Mucosa of rectum (tissue), 2 donors: ENCODE measurements around the gene ROR2.

Source experiments
- H3K27ac ChIP-seq, 2 donors: one replicate each; pipeline ENCODE4 v1.7.0; 2013; ENCODE audit warnings: inconsistent platforms in 2 of 2, low read depth in 2 of 2, low read length in 2 of 2
- H3K27me3 ChIP-seq, 2 donors: one replicate each; pipeline ENCODE4 v1.7.0; 2013; ENCODE audit warnings: low read length in 2 of 2; ENCODE audit not compliant: control insufficient read depth in 2 of 2, insufficient read depth in 2 of 2
- H3K36me3 ChIP-seq, 2 donors: one replicate each; pipeline ENCODE4 v1.7.0; 2013; ENCODE audit warnings: low read length in 2 of 2; ENCODE audit not compliant: control insufficient read depth in 2 of 2, insufficient read depth in 2 of 2
- H3K4me1 ChIP-seq, 2 donors: one replicate each; pipeline ENCODE4 v1.7.0; 2013; ENCODE audit warnings: low read length in 2 of 2, mild to moderate bottlenecking in 1 of 2; ENCODE audit not compliant: control insufficient read depth in 2 of 2, insufficient read depth in 2 of 2
- H3K4me3 ChIP-seq, 2 donors: one replicate each; pipeline ENCODE4 v1.7.0; 2013; ENCODE audit warnings: low read length in 2 of 2
- H3K9ac ChIP-seq, 2 donors: one replicate each; pipeline ENCODE4 v1.7.0; 2013; ENCODE audit warnings: low read length in 2 of 2, low read depth in 1 of 2, mild to moderate bottlenecking in 1 of 2
- H3K9me3 ChIP-seq, 2 donors: one replicate each; pipeline ENCODE4 v1.7.0; 2013; ENCODE audit warnings: low read length in 2 of 2; ENCODE audit not compliant: control insufficient read depth in 2 of 2
- donor health status: healthy.
- donor health status: Normal muscosa, but diverticular disease.

ROR2 gene

GRCh38 chr9:91884153-91884552, 65.9 kb downstream of the ROR2 start:
- H3K36me3 ChIP-seq, result no peaks in the 10 kb centered on the region
- peaks cover 0 to 6% of the 10 kb centered on the region in 2 donors for H3K4me1 ChIP-seq
- no peaks in the 10 kb centered on the region for H3K27me3 ChIP-seq
- no peaks in the 10 kb centered on the region for H3K9me3 ChIP-seq
- no peak overlapping the region for H3K9ac ChIP-seq
- H3K4me3 ChIP-seq, result no peak overlapping the region
- H3K27ac ChIP-seq, result no peak overlapping the region

DNA sequence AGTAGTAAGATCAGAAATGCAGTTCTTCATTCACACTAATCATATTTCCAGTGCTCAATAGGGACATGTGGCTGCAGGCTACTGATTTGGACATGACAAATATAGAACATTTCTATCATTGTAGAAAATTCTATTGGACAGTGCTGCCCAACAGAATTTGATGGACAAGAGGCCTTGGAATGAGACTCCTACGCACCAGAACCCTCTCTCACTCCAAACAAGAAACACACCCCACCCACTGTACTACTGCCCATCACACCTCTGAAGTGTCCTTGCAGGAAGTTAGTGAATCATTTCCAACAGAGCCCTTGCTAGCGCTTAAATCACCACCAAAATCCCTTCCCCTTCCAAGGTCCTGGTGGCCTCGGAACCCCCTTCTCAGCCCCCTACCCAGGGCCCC, 66.5 kb downstream of the ROR2 start:
- no peak overlapping the region for H3K4me3 ChIP-seq
- no peaks in the 10 kb centered on the region for H3K27me3 ChIP-seq
- H3K9me3 ChIP-seq, result no peaks in the 10 kb centered on the region
- H3K9ac ChIP-seq, result no peak overlapping the region
- peaks cover 0 to 3% of the 10 kb centered on the region in 2 donors for H3K4me1 ChIP-seq
- no peak overlapping the region for H3K27ac ChIP-seq
- H3K36me3 ChIP-seq, result no peaks in the 10 kb centered on the region

- H3K27ac ChIP-seq, result no peak overlapping the region
Observed at GRCh38 chr9:91882627-91883026, 67.4 kb downstream of the ROR2 start.

DNA sequence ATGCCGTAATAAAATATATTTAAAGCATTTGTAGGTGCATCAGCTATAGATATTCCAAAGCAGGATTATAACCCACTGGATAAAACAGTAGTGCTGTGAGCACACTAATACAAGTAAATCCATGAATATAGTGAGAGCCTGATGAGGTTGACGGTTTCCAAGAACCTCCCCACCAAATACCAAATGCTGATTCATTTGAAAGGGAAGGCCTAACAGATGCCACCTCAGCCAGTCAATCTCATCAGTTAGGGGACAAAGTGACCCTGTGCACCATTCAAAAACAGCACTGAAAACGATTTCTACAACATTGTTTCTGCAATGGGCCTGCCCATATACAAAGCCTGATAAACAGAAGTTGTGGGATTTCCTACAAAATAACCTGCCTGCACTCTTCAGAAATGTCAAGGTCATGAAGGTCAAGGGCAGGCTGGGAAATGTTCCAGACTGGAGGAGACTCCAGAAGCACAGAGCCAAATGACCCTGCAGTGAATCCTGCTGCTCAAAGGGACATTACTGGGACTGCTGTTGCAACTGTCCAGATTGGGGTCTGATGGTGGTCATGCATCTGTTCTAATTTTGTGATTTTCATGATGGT, 69.6 kb downstream of the ROR2 start:
- H3K27me3 ChIP-seq, result no peaks in the 10 kb centered on the region
- H3K9ac ChIP-seq, result no peak overlapping the region
- H3K36me3 ChIP-seq, result no peaks in the 10 kb centered on the region
- no peaks in the 10 kb centered on the region for H3K9me3 ChIP-seq
- H3K4me3 ChIP-seq, result no peak overlapping the region
- no peak overlapping the region for H3K27ac ChIP-seq
- H3K4me1 ChIP-seq, result no peaks in the 10 kb centered on the region

More at GRCh38 chr9:91882627-91883026, 67.4 kb downstream of the ROR2 start:
- no peak overlapping the region for H3K9ac ChIP-seq
- no peaks in the 10 kb centered on the region for H3K36me3 ChIP-seq
- no peaks in the 10 kb centered on the region for H3K9me3 ChIP-seq
- no peaks in the 10 kb centered on the region for H3K4me1 ChIP-seq
- no peaks in the 10 kb centered on the region for H3K27me3 ChIP-seq
- H3K4me3 ChIP-seq, result no peak overlapping the region

GRCh38 chr9:91879231-91879630, 70.8 kb downstream of the ROR2 start:
- Histone ChIP-seq H3K27ac (no peak overlapping the region), H3K9ac (no peak overlapping the region), H3K36me3 (no peaks in the 10 kb centered on the region), H3K4me1 (no peaks in the 10 kb centered on the region), H3K4me3 (no peak overlapping the region), H3K9me3 (no peaks in the 10 kb centered on the region), H3K27me3 (no peaks in the 10 kb centered on the region)

- no peaks in the 10 kb centered on the region for H3K4me1 ChIP-seq
- H3K4me3 ChIP-seq, result no peak overlapping the region
- no peaks in the 10 kb centered on the region for H3K9me3 ChIP-seq
- H3K27ac ChIP-seq, result no peak overlapping the region
- no peak overlapping the region for H3K9ac ChIP-seq
- H3K36me3 ChIP-seq, result no peaks in the 10 kb centered on the region
- H3K27me3 ChIP-seq, result no peaks in the 10 kb centered on the region
Observed at GRCh38 chr9:91873637-91874051, 76.4 kb downstream of the ROR2 start.

- H3K36me3 ChIP-seq, result no peaks in the 10 kb centered on the region
- no peak overlapping the region for H3K9ac ChIP-seq
- H3K27me3 ChIP-seq, result no peaks in the 10 kb centered on the region
- no peaks in the 10 kb centered on the region for H3K4me1 ChIP-seq
- H3K4me3 ChIP-seq, result no peak overlapping the region
- no peak overlapping the region for H3K27ac ChIP-seq
- H3K9me3 ChIP-seq, result no peaks in the 10 kb centered on the region
Observed at GRCh38 chr9:91868732-91869391, 81.2 kb downstream of the ROR2 start.

DNA sequence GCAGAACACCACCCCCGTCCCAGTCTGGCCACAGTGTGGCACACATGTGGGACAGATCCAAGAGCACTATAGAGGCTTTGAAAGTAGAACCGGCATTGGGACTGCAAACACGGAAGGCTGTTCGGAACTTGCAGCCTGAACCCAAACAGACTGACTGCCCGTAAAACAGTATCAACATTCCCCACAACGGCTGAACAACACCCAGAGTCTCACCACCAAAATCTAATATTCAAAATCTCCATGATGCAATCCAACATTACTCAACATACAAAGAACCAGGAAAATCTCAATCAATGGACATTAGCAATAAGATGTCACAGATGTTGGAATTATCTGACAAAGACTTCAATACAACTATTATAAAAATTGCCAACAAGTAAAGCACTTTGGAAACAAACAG, 82.3 kb downstream of the ROR2 start:
- no peaks in the 10 kb centered on the region for H3K36me3 ChIP-seq
- no peak overlapping the region for H3K4me3 ChIP-seq
- H3K9me3 ChIP-seq, result no peaks in the 10 kb centered on the region
- no peaks in the 10 kb centered on the region for H3K27me3 ChIP-seq
- H3K27ac ChIP-seq, result no peak overlapping the region
- H3K4me1 ChIP-seq, result no peaks in the 10 kb centered on the region
- no peak overlapping the region for H3K9ac ChIP-seq

GRCh38 chr9:91865041-91865440, 85.0 kb downstream of the ROR2 start:
- no peaks in the 10 kb centered on the region for H3K4me1 ChIP-seq
- no peak overlapping the region for H3K27ac ChIP-seq
- H3K9ac ChIP-seq, result no peak overlapping the region
- H3K9me3 ChIP-seq, result no peaks in the 10 kb centered on the region
- H3K36me3 ChIP-seq, result no peaks in the 10 kb centered on the region
- H3K27me3 ChIP-seq, result no peaks in the 10 kb centered on the region
- no peak overlapping the region for H3K4me3 ChIP-seq

DNA sequence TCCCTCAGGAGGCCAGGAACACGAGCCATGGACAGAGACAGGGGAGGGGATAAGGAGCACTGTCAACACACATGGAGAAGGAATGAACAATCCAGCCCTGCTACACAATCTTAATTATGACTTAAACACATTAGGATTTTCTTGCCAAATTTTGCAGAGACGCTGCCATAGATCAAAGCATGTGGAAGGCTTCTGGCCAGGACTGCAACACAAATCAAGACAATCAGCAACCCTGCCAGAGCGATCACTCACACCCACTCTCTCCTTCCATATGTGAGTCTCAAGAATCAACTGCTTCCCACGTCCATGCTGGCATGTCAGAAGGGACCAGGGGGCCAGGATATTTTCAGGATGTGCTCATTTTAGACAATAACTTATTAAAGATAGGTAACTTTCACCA, 85.6 kb downstream of the ROR2 start:
- Histone ChIP-seq H3K9ac (no peak overlapping the region), H3K9me3 (no peaks in the 10 kb centered on the region), H3K4me3 (no peak overlapping the region), H3K4me1 (no peaks in the 10 kb centered on the region), H3K27ac (no peak overlapping the region), H3K27me3 (no peaks in the 10 kb centered on the region), H3K36me3 (no peaks in the 10 kb centered on the region)
